Ovary (tissue), 9 donors: ENCODE data around the gene RRAD. TPM values are rescaled to one million over a fixed set of nuclear protein-coding genes. Genes with fewer than 3 reads are reported as not detected.

Source experiments
- DNase-seq, 5 donors: peaks; one replicate each; pipeline ENCODE4 v3.0.0-alpha.2; 2019 to 2020
- H3K27ac ChIP-seq, 2 donors: fragments of 200-600 bp; one replicate each; pipeline versions ENCODE4 v1.5.1 to v1.8.0; 2019 to 2022
- H3K27me3 ChIP-seq: fragments of 200-600 bp; one replicate; pipeline ENCODE4 v1.8.0; 2022
- H3K36me3 ChIP-seq: fragments of 200-600 bp; sonication (generic); one replicate; pipeline ENCODE4 v1.5.1; 2019
- H3K4me1 ChIP-seq: one replicate; pipeline ENCODE4 v1.8.1; 2013; ENCODE audit warnings: mild to moderate bottlenecking, moderate library complexity; ENCODE audit not compliant: insufficient read depth
- H3K4me3 ChIP-seq: fragments of 200-600 bp; sonication (generic); one replicate; pipeline ENCODE4 v1.5.1; 2017
- H3K9me3 ChIP-seq, 2 donors: fragments of 200-600 bp in 1 of 2; sonication (generic) in 1 of 2; one replicate each; pipeline versions ENCODE4 v1.5.1 to v1.8.1; 2013 to 2019; ENCODE audit warnings: mild to moderate bottlenecking in 1 of 2, moderate library complexity in 1 of 2
- EP300 ChIP-seq: sonication (generic); formaldehyde crosslinking; IDR thresholded peaks from one replicate; pipeline ENCODE4 v1.6.1; 2017; ENCODE audit warnings: antibody characterized with exemption
- POLR2A ChIP-seq: fragments of 450-650 bp; IDR thresholded peaks from one replicate; pipeline ENCODE4 v1.6.1; 2017; ENCODE audit warnings: antibody characterized with exemption, mild to moderate bottlenecking, moderate library complexity
- WGBS, 3 donors: extraction: QIAGEN DNeasy Blood & Tissue Kit in 1 of 3; methylation state at CpG; one replicate each; pipeline versions ENCODE4 v1.1.5 to v1.1.7; 2013 to 2017; 5-methylcytosine and 5-hydroxymethylcytosine counted together
- intact Hi-C, 4 donors: fragments of 100-400 bp; cut with DNase I; formaldehyde crosslinking; loops; one replicate each; pipeline versions ENCODE4 v1.11.0 to v1.15.1; 2022 to 2023
- polyA plus RNA-seq, 2 donors: library from polyadenylated mRNA; stranded (reverse); fragments of 200-250 nt in 1 of 2; fragments of 350-450 nt in 1 of 2; fragmentation: Illumina TruSeq in 1 of 2; extraction: RNeasy Lipid Tissue Mini Kit (QIAGEN cat#74804) in 1 of 2; gene quantifications; one replicate each; pipeline ENCODE4 v1.2.3, GENCODE V29; 2013 to 2014
- total RNA-seq, 7 donors: library from RNA; depleted of rRNA in 2 of 7; stranded (reverse); fragments of >200 nt in 2 of 7; fragmentation: NEBNext Ultra II Directional in 3 of 7; extraction: Animal tissue kit (Norgen Biotek cat#: 25700) in 3 of 7; gene quantifications; one replicate each; pipeline versions ENCODE4 v1.1.0 to v1.2.4, GENCODE V29; 2016 to 2023
- TF ChIP-seq, protein P1 (sequence below), 3 donors: fragments of 450-650 bp in 2 of 3; fragments of 200-600 bp in 1 of 3; IDR thresholded peaks; one replicate each; pipeline versions ENCODE4 v1.5.1 to v1.8.0; 2016 to 2022; ENCODE audit warnings: antibody characterized with exemption in 3 of 3, mild to moderate bottlenecking in 1 of 3
- donor health status: DM: no; HTN: no; CAD: no; lungs with moderate emphysema.
- donor health status: DM: no; HTN: no; CAD: no.
- donor health status: Bipolar disorder and iron deficiency.
- donor health status: DM: yes; HTN: yes; CAD: no.
- donor health status: DM: no; HTN: no; CAD: no.
- donor health status: DM: yes; HTN: yes; CAD: no.

RRAD gene
- total and polyA plus RNA-seq, 9 donors, result 2.3 to 43.1 (median 12.1) TPM

DNA sequence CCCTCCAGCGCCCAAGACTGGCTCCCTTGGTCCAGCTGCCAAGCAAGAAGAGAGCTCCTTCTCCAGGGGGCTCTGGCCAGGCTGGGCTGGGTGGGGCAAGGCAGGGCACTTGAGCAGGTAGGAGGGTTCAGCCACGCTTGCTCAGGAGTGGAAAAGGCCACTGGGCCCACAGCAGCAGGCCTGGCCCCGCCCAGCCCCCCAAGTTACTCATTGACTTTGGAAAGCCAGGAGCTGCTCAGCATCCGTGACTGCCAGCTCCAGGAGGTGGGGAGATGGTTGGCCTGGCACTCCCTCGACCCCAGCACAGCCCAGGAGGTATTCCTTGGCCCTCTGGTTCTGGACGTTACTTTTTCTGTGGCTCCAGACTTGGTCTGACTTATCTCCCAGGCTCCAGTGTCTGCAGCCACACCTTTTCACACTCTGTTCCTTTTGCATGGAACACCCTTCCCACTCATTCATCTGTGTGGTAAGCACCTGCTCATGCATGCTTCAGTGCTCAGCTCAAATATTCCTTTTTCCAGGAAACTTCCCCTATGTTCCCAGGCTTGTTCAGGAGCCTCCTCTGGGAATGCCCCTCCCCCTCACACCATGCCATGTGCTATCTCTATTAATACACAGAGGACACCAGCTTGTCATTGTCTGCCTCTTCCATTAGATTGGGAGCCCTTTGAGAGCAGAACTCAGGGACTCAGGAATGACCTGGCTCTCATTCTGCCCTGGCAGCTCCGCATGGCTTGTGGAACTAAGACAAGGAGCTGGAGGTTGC is 6.3 kb downstream of the RRAD start, which contains the start of gene CDH16:
TSS of gene CDH16 (minus strand) at position 83 of the 766 bp plus-strand sequence. CDS start 820 bp downstream, outside the sequence.
- 79 to 87% (median 86%) methylated on average over 6 to 7 of the region's 7 CpGs for WGBS, 3 donors
- no peaks in the 10 kb centered on the region for H3K9me3 ChIP-seq
- no peaks in the 10 kb centered on the region for H3K27me3 ChIP-seq
- no peaks in the 10 kb centered on the region for H3K36me3 ChIP-seq
- H3K4me3 ChIP-seq, result no peak within 1 kb of the TSS
- no peak for DNase-seq
- TF ChIP-seq, protein P1, sequence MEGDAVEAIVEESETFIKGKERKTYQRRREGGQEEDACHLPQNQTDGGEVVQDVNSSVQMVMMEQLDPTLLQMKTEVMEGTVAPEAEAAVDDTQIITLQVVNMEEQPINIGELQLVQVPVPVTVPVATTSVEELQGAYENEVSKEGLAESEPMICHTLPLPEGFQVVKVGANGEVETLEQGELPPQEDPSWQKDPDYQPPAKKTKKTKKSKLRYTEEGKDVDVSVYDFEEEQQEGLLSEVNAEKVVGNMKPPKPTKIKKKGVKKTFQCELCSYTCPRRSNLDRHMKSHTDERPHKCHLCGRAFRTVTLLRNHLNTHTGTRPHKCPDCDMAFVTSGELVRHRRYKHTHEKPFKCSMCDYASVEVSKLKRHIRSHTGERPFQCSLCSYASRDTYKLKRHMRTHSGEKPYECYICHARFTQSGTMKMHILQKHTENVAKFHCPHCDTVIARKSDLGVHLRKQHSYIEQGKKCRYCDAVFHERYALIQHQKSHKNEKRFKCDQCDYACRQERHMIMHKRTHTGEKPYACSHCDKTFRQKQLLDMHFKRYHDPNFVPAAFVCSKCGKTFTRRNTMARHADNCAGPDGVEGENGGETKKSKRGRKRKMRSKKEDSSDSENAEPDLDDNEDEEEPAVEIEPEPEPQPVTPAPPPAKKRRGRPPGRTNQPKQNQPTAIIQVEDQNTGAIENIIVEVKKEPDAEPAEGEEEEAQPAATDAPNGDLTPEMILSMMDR (IDR thresholded peaks at IDR 0.05), result no peak
- TF ChIP-seq EP300 (no peak), POLR2A (no peak)
- H3K27ac ChIP-seq, result no peak within 1 kb of the TSS
- intact Hi-C loops, result no loop called here
- H3K4me1 ChIP-seq, result peaks cover 3% of the 10 kb centered on the region

DNA sequence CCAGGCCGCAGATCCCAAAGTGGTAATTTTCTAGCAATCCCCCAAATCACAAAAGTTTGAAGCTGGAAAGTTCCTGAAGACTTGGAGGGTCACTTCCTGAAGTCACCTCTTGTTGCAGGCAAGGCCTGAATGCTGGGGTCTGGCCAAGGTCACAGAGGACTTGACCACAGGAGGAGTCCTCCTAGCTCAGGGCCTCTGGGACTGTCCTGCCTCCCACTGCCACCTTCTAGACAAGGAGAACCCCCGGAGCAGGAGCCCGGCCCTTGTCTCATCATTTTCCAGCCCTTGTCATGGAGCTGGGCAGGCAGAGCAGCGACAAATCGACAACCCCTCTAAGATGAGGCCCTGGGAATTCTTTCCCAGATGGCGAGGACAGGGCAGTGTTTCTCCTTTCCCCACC is 7.0 kb downstream of the RRAD start:
- Histone ChIP-seq H3K4me1 (peaks cover 3% of the 10 kb centered on the region), H3K9me3 (no peaks in the 10 kb centered on the region), H3K27me3 (no peaks in the 10 kb centered on the region), H3K4me3 (no peak overlapping the region), H3K27ac (no peak overlapping the region), H3K36me3 (no peaks in the 10 kb centered on the region)
- 85 to 88% (median 88%) methylated on average over 6 of the region's 6 CpGs for WGBS, 3 donors
- TF ChIP-seq, protein P1 (IDR thresholded peaks at IDR 0.05), result no peak
- TF ChIP-seq POLR2A, result no peak
- no peak for TF ChIP-seq EP300
- intact Hi-C loops, result no loop called here
- no peak for DNase-seq

DNA sequence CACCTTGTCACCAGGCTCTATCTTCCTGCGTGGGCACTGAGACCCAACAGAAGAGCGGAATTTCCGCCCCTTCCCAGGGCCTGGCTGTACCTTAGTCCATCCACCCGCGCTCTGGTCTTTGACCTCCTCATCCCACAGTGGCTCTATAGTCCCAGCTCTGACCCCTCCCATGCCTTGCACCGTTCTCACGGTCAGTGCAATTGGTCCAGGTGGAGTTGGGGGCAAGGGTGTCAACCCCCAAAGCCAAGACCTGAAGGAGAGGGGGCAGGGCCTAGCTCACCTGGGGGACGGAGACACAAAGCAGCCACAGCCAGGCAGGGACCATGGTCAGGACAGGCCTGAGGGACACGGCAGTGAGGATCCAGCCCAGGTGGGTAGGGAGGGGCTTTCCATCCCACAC is 7.6 kb downstream of the RRAD start:
- TF ChIP-seq EP300 (no peak), POLR2A (no peak)
- TF ChIP-seq, protein P1 (IDR thresholded peaks at IDR 0.05), result no peak
- Histone ChIP-seq H3K27me3 (no peaks in the 10 kb centered on the region), H3K4me3 (no peak overlapping the region), H3K4me1 (no peaks in the 10 kb centered on the region), H3K27ac (no peak overlapping the region), H3K9me3 (no peaks in the 10 kb centered on the region), H3K36me3 (no peaks in the 10 kb centered on the region)
- intact Hi-C loops, result no loop called here
- 84 to 85% (median 85%) methylated on average over 9 of the region's 9 CpGs for WGBS, 3 donors
- DNase-seq, result no peak

DNA sequence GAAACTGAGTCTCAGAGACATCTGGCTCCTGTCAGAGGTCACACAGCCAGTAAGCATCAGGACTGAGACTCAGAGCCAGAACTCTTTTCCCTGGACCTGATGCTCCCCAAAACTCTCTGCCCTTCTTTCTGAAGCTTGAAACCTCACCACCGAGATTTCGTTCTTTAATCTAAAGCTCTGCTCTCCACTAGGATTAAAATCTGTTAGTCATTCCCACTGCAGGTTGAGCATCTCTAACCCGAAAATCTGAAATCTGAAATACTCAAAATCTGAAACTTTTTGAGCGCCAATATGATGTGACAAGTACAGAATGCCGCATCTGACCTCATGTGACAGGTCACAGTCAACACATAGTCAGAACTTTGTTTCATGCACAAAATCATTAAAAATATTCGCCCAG is 8.8 kb downstream of the RRAD start:
- intact Hi-C loops, result no loop called here
- Histone ChIP-seq H3K9me3 (no peaks in the 10 kb centered on the region), H3K27me3 (no peaks in the 10 kb centered on the region), H3K36me3 (no peaks in the 10 kb centered on the region), H3K4me3 (no peak overlapping the region), H3K4me1 (no peaks in the 10 kb centered on the region), H3K27ac (no peak overlapping the region)
- WGBS, 3 donors, result 82 to 89% (median 86%) methylated on average over 6 of the region's 6 CpGs
- TF ChIP-seq, protein P1 (IDR thresholded peaks at IDR 0.05), result no peak
- TF ChIP-seq POLR2A, result no peak
- no peak for TF ChIP-seq EP300
- DNase-seq, result no peak
